Mesodermal cell (in vitro differentiated cells): ENCODE measurements around the gene AKR1C4.
A peak's percentile ranks its signal among the peaks of the same experiment; 100 is the strongest.
"Not testable (repeated sequence)": the region's sequence is repeated elsewhere in the genome, so short reads cannot be mapped to it uniquely, and the experiment has no call there.

Experiments used
- H3K27ac ChIP-seq: 2 replicates; pipeline ENCODE4 v1.7.0; 2013; ENCODE audit warnings: mild to moderate bottlenecking, low read depth, low read length, moderate library complexity; ENCODE audit not compliant: severe bottlenecking
- H3K36me3 ChIP-seq: 2 replicates; pipeline ENCODE4 v1.7.1; 2013; ENCODE audit warnings: mild to moderate bottlenecking, low read length, moderate library complexity; ENCODE audit not compliant: control insufficient read depth, insufficient read depth
- H3K4me1 ChIP-seq: one replicate; pipeline ENCODE4 v1.7.1; 2013; ENCODE audit warnings: mild to moderate bottlenecking, low read length; ENCODE audit not compliant: insufficient read depth, control insufficient read depth, poor library complexity, severe bottlenecking
- H3K4me3 ChIP-seq: 2 replicates; pipeline ENCODE4 v1.7.0; 2013; ENCODE audit warnings: low read length, control low read depth, mild to moderate bottlenecking; ENCODE audit not compliant: insufficient read depth, poor library complexity, severe bottlenecking; ENCODE audit errors: extremely low read depth
- H3K9me3 ChIP-seq: 2 replicates; pipeline ENCODE4 v1.7.1; 2013; ENCODE audit warnings: mild to moderate bottlenecking, low read length, moderate library complexity; ENCODE audit not compliant: control insufficient read depth
- WGBS, 2 experiments: methylation state at CpG; one replicate each; pipeline ENCODE4 v1.1.5; 2013; ENCODE audit warnings: missing lambda C conversion rate in 2 of 2; ENCODE audit not compliant: insufficient coverage in 2 of 2; 5-methylcytosine and 5-hydroxymethylcytosine counted together

Gene AKR1C4

DNA sequence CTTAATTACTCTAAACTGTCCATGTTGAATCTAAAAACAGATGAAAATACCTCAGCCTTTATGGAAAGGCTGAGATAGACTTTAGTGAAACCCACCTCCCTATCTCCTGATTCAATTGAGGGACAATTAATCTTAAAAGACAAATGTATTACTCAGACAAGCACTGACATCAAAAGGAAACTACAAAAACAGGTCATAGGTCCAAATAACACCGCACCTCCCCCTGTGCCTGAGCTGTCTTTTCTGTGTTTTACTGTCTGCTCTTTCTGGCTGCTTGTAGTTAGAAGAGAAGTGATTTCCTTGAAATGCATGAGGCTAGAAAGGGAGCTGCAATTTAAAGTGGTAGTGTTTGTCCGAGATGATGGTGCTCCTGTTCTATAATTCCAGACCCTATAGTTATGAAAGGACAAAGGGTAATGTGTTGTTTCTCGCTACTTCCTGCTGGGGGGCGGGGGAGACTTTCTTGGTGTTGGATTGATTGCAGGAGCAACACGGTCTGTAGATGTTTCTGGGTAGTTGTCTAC, 27.7 kb upstream of the AKR1C4 start:
- Histone ChIP-seq H3K4me3 (no peak overlapping the region), H3K9me3 (peaks cover 19% of the 10 kb centered on the region), H3K4me1 (no peaks in the 10 kb centered on the region), H3K27ac (no peak overlapping the region), H3K36me3 (no peaks in the 10 kb centered on the region)
- 60 to 66% methylated on average over 4 of the region's 5 CpGs for WGBS, 2 experiments

DNA sequence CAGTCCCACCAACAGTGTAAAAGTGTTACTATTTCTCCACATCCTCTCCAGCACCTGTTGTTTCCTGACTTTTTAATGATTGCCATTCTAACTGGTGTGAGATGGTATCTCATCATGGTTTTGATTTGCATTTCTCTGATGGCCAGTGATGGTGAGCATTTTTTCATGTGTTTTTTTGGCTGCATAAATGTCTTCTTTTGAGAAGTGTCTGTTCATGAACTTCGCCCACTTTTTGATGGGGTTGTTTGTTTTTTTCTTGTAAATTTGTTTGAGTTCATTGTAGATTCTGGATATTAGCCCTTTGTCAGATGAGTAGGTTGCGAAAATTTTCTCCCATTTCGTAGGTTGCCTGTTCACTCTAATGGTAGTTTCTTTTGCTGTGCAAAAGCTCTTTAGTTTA, 21.1 kb upstream of the AKR1C4 start:
- not testable (repeated sequence) for H3K4me1 ChIP-seq, H3K27ac ChIP-seq, H3K36me3 ChIP-seq, H3K9me3 ChIP-seq, H3K4me3 ChIP-seq
- no CpG with 5 or more reads among the region's 3 CpGs for WGBS, 2 experiments

DNA sequence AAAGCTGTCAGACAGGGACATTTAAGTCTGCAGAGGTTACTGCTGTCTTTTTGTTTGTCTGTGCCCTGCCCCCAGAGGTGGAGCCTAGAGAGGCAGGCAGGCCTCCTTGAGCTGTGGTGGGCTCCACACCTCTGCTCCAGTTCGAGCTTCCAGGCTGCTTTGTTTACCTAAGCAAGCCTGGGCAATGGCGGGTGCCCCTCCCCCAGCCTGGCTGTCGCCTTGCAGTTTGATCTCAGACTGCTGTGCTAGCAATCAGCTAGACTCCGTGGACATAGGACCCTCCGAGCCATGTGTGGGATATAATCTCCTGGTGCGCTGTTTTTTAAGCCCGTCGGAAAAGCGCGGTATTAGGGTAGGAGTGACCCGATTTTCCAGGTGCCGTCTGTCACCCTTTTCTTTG, 16.1 kb upstream of the AKR1C4 start:
- WGBS, 2 experiments: 80 to 91% methylated on average over 9 to 12 of the region's 12 CpGs
- H3K4me3 ChIP-seq, H3K36me3 ChIP-seq, H3K27ac ChIP-seq, H3K9me3 ChIP-seq, H3K4me1 ChIP-seq: not testable (repeated sequence)

DNA sequence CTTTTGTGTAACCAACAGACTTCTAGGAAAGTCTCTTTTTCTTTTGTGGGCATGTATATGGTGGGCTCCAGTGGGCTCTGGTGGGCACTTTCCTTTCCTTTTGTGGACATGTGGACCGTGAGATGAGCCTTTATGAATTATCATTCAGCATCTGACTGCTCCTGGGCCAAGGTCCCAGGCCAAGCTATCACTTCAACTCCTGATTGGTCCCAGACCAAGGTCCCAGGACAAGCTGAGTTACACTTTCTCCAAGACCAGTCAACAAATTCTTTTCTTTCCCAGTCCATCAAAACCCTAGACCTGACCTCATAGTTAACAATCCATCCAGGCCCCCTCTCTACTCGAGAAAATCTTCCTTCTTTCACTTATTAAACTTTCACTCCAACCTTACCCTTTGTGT, 12.7 kb upstream of the AKR1C4 start:
- Histone ChIP-seq H3K4me3 (no peak overlapping the region), H3K4me1 (peaks cover 9% of the 10 kb centered on the region), H3K9me3 (peaks cover 5% of the 10 kb centered on the region), H3K27ac (no peak overlapping the region), H3K36me3 (no peaks in the 10 kb centered on the region)
- 86 to 92% methylated on average over 1 to 2 of the region's 2 CpGs for WGBS, 2 experiments

DNA sequence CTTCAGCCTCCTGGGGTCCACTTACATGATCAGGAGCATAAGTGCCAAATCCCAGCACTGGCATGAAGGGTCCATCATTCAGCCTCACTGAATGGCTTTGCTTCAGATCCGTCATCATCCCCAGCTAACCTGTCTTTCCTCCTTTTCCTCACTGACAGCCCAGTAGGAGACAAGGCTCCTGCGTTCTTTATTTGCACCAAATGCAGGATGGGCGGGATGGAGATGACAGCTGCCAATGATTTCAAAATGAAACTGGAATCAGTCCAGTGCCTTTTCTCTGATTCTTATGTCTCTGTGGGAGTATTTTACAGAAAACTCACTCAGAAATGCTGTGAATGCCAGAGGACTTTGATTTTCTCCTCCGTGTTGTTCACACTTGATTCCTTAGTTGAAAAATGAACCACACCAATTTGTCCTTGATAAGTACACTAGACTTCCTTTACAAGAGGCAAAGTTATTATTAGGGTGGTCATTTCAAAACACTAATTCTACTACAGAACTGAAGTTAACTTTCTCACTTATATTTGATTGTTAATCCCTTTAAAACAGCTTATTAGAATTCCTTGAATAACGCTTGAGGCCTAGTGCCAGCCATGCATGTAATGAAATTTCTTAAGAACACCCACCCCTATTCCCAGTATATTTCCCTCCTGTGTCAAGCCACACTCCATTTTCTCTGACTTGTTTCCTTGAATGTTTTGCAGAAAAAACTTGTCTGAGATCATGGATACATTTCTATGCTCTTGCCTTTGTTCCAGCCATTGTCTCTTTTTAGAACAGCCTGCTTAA, 11.5 kb upstream of the AKR1C4 start, which contains the start of gene AKR1C8:
AKR1C8 (minus strand) TSS at position 164 of the 789 bp plus-strand sequence; CDS start at position 118, 46 bp downstream.
- Histone ChIP-seq H3K27ac (peak within 1 kb of the TSS; percentile 45), H3K9me3 (peaks cover 5% of the 10 kb centered on the region), H3K36me3 (no peaks in the 10 kb centered on the region), H3K4me3 (no peak within 1 kb of the TSS), H3K4me1 (peaks cover 9% of the 10 kb centered on the region)
- 81 to 85% methylated on average over 2 to 4 of the region's 5 CpGs for WGBS, 2 experiments

DNA sequence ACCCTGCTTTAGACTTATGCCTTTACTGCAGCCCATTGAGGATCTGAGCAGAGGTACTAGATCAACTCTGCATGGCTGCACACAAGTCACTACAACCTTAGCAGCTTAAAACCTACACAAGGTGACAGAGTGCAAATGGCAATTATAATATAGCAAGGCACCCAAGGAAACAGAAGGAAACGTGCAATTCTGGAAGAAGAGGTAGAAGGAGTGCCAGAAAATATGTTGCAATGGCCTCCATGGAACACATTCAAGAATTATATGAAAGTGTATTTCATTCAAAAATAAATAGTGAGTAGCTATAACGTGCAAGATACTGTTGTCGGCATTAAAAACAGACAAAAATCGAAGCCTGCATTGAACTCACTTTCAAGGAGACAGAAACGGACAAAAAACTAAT, 8.8 kb upstream of the AKR1C4 start:
- Histone ChIP-seq H3K4me3 (no peak overlapping the region), H3K36me3 (no peaks in the 10 kb centered on the region), H3K9me3 (no peaks in the 10 kb centered on the region), H3K27ac (no peak overlapping the region), H3K4me1 (peaks cover 9% of the 10 kb centered on the region)
- WGBS, 2 experiments: 95 to 100% methylated on average over 4 to 5 of the region's 5 CpGs

DNA sequence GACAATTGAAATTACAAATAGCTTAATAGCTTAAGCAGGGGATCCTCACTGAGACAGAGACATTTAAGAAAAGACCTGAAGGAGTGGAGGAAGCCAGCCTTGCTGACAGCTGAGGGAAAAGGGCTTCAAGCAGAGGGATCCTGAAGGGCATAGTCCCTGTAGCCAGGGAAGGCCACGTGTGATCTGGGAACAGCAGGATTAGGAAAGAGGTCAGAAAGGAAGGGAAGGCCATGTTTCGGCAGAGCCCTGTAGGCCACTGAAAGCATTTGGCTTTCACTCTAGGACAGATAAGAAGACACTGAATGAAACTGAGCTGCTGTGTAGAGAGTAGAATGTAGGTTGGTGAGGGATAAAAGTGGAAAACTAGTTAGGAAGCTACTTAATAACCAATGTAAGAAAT, 8.3 kb upstream of the AKR1C4 start:
- Histone ChIP-seq H3K27ac (no peak overlapping the region), H3K4me3 (no peak overlapping the region), H3K4me1 (peaks cover 9% of the 10 kb centered on the region), H3K9me3 (no peaks in the 10 kb centered on the region), H3K36me3 (no peaks in the 10 kb centered on the region)
- WGBS, 2 experiments: 54 to 77% methylated on average over 2 of the region's 2 CpGs

DNA sequence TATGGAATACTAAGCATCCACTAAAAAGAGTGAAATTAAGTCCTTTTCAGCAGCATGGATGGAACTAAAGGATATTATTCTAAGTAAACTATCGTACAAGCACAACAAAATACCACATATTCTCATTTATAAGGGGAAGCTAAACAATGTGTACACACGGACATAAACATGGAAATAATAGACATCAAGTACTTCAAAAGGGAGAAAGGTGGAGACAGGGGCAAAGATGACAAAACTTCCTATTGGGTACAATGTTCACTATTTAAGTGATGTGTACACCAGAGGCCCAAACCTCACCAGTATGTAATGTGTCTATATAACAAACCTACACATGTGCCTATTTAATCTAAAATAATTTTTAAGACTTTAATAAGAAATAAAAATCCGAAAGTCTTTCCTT, 2.2 kb upstream of the AKR1C4 start:
- Histone ChIP-seq H3K36me3 (no peaks in the 10 kb centered on the region), H3K4me1 (no peaks in the 10 kb centered on the region), H3K27ac (no peak overlapping the region), H3K4me3 (no peak overlapping the region), H3K9me3 (no peaks in the 10 kb centered on the region)
- no CpG with 5 or more reads among the region's 3 CpGs for WGBS, 2 experiments

DNA sequence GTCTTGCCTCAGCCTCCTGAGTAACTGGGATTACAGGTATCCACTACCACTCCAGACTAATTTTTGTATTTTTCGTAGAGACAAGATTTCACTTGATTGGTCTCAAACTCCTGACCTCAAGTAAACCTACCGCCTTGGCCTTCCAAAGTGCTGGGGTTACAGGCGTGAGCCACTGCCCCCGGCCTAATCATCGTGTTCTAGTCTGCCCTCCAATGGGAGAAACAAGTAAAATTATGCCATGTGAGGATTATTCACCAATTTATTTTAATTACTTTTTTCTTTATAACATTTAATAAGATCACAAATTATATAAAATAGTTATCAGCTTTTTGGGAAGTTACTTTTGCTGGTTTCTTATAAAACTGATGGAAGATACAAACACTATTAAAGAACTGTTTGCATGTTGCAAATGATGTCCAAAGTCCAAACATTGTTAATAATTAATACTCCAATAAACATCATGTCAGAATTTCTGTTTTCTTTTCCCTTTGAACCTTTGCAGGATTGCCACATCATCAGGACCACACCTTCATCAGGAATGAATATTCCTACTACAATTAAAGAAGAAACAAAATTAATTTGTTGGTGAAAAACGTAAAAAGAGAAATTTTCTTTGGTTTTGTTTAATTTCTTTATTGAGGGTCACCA, 786 bp upstream of the AKR1C4 start:
- H3K4me3 ChIP-seq: no peak overlapping the region
- WGBS, 2 experiments: 84 to 87% methylated on average over 3 to 6 of the region's 6 CpGs
- H3K9me3 ChIP-seq: no peaks in the 10 kb centered on the region
- no peak overlapping the region for H3K27ac ChIP-seq
- no peaks in the 10 kb centered on the region for H3K36me3 ChIP-seq
- no peaks in the 10 kb centered on the region for H3K4me1 ChIP-seq

DNA sequence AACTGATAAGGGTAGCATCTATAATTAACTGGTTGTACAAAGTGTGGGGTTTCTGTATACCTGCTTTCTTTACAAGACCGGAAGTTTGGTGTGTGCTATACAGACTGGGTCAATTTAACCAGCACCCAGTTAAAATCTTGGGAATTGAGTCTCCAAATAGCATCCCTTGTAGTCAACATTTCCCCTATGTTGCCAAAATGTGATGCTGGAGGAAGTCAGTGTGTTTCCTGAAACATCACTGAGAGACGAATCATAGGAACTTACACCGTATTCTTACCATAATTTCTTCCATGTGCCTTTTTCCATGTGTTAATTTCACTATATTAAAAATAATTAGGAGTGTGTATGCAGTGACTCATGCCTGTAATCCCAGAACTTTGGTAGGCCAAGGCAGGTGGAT, 1.7 kb downstream of the AKR1C4 start:
- Histone ChIP-seq H3K36me3 (no peaks in the 10 kb centered on the region), H3K4me3 (no peak overlapping the region), H3K4me1 (no peaks in the 10 kb centered on the region), H3K9me3 (no peaks in the 10 kb centered on the region), H3K27ac (no peak overlapping the region)
- 100% methylated on average over 1 of the region's 3 CpGs; no CpG with 5 or more reads in 1 of the 2 experiments for WGBS, 2 experiments

DNA sequence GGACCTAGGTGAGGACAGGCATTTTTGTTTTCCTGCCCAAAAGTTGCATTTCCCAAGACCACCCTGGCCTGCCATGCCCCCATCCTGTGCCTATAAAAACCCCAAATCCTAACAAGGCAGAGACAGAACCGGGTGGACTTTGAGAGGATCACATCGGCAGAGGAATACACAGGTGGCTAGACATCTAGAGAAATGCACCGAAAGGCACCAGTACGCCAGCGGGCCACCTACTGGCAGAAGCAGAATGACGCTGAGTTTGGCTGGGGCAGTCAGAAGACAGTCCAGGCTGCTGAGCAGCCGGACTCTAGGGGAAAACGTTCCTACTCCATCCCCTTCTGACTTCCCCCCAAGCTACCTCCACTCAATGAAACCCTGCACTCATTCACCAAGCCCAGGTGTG, 2.8 kb downstream of the AKR1C4 start:
- H3K27ac ChIP-seq: no peak overlapping the region
- H3K4me3 ChIP-seq: no peak overlapping the region
- no peaks in the 10 kb centered on the region for H3K4me1 ChIP-seq
- no peaks in the 10 kb centered on the region for H3K36me3 ChIP-seq
- no peaks in the 10 kb centered on the region for H3K9me3 ChIP-seq
- WGBS, 2 experiments: 80 to 91% methylated on average over 6 to 8 of the region's 8 CpGs
